DOHH2 (cell line): ENCODE measurements around the gene RPTN.

ENCODE experiments used
- H3F3A ChIP-seq: fragments of 200-600 bp; sonication (generic), shearing (Covaris generic); 2 replicates; pipeline ENCODE4 v1.6.0; 2016; ENCODE audit warnings: antibody characterized with exemption, mild to moderate bottlenecking; ENCODE audit not compliant: control insufficient read depth, insufficient read depth
- H3K27ac ChIP-seq: fragments of 200-600 bp; sonication (generic); 2 replicates; pipeline ENCODE4 v1.5.1; 2014; ENCODE audit warnings: low read depth, mild to moderate bottlenecking, low read length, moderate library complexity
- H3K27me3 ChIP-seq: fragments of 200-600 bp; sonication (generic); 2 replicates; pipeline ENCODE4 v1.6.1; 2014; ENCODE audit warnings: mild to moderate bottlenecking, low read length, mixed read lengths; ENCODE audit not compliant: control insufficient read depth
- H3K36me3 ChIP-seq: fragments of 200-600 bp; sonication (generic); 2 replicates; pipeline ENCODE4 v1.6.1; 2014; ENCODE audit warnings: mild to moderate bottlenecking, low read length, moderate library complexity, mixed read lengths; ENCODE audit not compliant: control insufficient read depth
- H3K4me1 ChIP-seq: fragments of 200-600 bp; sonication (generic); 2 replicates; pipeline ENCODE4 v1.6.1; 2014; ENCODE audit warnings: mild to moderate bottlenecking, low read length, mixed read lengths; ENCODE audit not compliant: control insufficient read depth
- H3K4me2 ChIP-seq: fragments of 200-600 bp; sonication (generic); 2 replicates; pipeline ENCODE4 v1.6.0; 2014; ENCODE audit warnings: mild to moderate bottlenecking, low read length, moderate library complexity
- H3K4me3 ChIP-seq: fragments of 200-600 bp; sonication (generic); 2 replicates; pipeline ENCODE4 v1.5.1; 2014; ENCODE audit warnings: mild to moderate bottlenecking, low read length, mixed read lengths
- H3K79me2 ChIP-seq: fragments of 200-600 bp; sonication (generic); 2 replicates; pipeline ENCODE4 v1.6.1; 2014; ENCODE audit warnings: mild to moderate bottlenecking, low read length, mixed read lengths; ENCODE audit not compliant: control insufficient read depth
- H3K9me2 ChIP-seq: fragments of 200-600 bp; sonication (generic); replicated peaks from 2 replicates; pipeline ENCODE4 v1.6.1; 2014; ENCODE audit warnings: mild to moderate bottlenecking, low read length, mixed read lengths; ENCODE audit not compliant: control insufficient read depth
- H3K9me3 ChIP-seq: fragments of 200-600 bp; sonication (generic); 2 replicates; pipeline ENCODE4 v1.6.1; 2014; ENCODE audit warnings: antibody characterized with exemption, low read length, mixed read lengths; ENCODE audit not compliant: control insufficient read depth, insufficient read depth
- H4K20me1 ChIP-seq: fragments of 200-600 bp; sonication (generic); 2 replicates; pipeline ENCODE4 v1.6.0; 2014; ENCODE audit warnings: low read depth, mild to moderate bottlenecking, antibody characterized with exemption, low read length, moderate library complexity; ENCODE audit not compliant: control insufficient read depth, insufficient read depth
- EZH2phosphoT487 ChIP-seq: fragments of 200-600 bp; sonication (generic); IDR thresholded peaks from 2 replicates; pipeline ENCODE4 v1.6.1; 2017; ENCODE audit warnings: borderline replicate concordance, mild to moderate bottlenecking, antibody characterized with exemption, low read length, moderate library complexity, mixed read lengths
- TF ChIP-seq, protein P1 (sequence below): fragments of 200-600 bp; sonication (generic); IDR thresholded peaks from one replicate; pipeline ENCODE4 v1.5.1; 2014; ENCODE audit warnings: antibody characterized with exemption, mild to moderate bottlenecking, low read depth, low read length; ENCODE audit not compliant: poor library complexity, severe bottlenecking

RPTN gene

DNA sequence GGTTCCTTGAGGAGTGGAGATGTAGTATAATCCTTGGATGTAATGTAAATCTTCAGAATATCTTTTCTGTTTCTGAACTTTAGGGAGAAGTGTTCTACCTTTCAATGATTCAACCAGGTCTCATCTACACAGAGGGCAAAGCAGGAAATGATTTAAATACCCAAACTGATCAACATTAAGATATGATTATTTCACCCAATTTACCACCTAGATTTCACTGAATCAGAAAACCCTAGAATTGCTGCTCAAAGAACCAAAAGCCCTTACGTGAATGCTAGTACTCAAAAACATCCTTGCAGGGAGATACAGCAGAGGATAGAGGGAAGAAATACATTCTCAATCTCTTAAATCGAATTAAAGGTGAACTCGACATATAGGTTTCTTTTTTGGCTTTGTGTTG, 5.0 kb downstream of the RPTN start:
- Histone ChIP-seq H3K27me3 (no peaks in the 10 kb centered on the region), H3K4me3 (no peak overlapping the region), H3K79me2 (no peaks in the 10 kb centered on the region), H3K4me2 (no peak overlapping the region), H3K36me3 (no peaks in the 10 kb centered on the region), H3K9me2 (no peaks in the 10 kb centered on the region), H3K4me1 (no peaks in the 10 kb centered on the region), H3K27ac (no peak overlapping the region), H3K9me3 (no peaks in the 10 kb centered on the region), H3F3A (no peaks in the 10 kb centered on the region), H4K20me1 (no peaks in the 10 kb centered on the region)
- no peak for TF ChIP-seq EZH2phosphoT487
- TF ChIP-seq, protein P1, sequence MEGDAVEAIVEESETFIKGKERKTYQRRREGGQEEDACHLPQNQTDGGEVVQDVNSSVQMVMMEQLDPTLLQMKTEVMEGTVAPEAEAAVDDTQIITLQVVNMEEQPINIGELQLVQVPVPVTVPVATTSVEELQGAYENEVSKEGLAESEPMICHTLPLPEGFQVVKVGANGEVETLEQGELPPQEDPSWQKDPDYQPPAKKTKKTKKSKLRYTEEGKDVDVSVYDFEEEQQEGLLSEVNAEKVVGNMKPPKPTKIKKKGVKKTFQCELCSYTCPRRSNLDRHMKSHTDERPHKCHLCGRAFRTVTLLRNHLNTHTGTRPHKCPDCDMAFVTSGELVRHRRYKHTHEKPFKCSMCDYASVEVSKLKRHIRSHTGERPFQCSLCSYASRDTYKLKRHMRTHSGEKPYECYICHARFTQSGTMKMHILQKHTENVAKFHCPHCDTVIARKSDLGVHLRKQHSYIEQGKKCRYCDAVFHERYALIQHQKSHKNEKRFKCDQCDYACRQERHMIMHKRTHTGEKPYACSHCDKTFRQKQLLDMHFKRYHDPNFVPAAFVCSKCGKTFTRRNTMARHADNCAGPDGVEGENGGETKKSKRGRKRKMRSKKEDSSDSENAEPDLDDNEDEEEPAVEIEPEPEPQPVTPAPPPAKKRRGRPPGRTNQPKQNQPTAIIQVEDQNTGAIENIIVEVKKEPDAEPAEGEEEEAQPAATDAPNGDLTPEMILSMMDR, result no peak

DNA sequence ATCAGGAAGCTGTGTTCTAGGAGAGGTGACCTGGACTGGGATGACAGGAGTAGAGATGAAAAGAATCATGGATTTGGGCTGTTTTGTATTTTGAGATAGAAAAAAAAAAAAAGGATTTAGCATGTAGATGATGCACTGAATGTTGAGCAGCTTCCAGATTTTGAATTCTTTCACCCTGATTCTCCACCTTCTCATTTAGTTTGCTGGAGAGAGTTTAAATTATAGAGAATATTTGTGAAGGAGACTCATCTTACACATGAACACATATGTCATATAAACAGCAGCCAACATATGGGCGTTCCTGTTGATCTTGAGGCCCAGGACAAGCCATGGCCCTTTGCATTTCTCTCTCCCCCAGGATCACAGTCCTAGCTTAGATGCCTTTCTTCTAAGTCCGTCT, 7.4 kb downstream of the RPTN start:
- H3K4me2 ChIP-seq, result no peak overlapping the region
- no peaks in the 10 kb centered on the region for H4K20me1 ChIP-seq
- no peaks in the 10 kb centered on the region for H3K27me3 ChIP-seq
- no peaks in the 10 kb centered on the region for H3K79me2 ChIP-seq
- H3K27ac ChIP-seq, result no peak overlapping the region
- no peaks in the 10 kb centered on the region for H3F3A ChIP-seq
- TF ChIP-seq, protein P1, result no peak
- TF ChIP-seq EZH2phosphoT487, result no peak
- H3K4me1 ChIP-seq, result no peaks in the 10 kb centered on the region
- H3K9me2 ChIP-seq, result no peaks in the 10 kb centered on the region
- H3K4me3 ChIP-seq, result no peak overlapping the region
- H3K36me3 ChIP-seq, result no peaks in the 10 kb centered on the region
- H3K9me3 ChIP-seq, result peaks cover 11% of the 10 kb centered on the region; the same call in 1 of the 2 replicates

DNA sequence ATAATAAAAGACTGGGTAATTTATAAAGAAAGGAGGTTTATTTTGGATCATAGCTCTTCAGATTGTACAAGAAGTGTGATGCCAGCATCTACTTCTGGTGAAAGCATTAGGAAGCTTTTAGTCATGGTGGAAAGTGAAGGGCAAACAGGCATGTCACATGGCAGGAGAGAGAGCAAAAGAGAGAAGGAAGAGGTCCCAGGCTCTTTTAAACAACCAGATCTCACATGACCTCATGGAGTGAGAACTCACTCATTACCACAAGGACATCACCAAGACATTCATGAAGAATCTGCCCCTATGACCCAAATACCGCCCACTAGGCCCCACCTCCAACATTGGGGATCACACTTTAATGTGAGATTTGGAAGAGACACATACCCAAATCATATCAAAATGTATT, 10.0 kb downstream of the RPTN start:
- Histone ChIP-seq H3K9me3 (peaks cover 11% of the 10 kb centered on the region; the same call in 1 of the 2 replicates), H3F3A (no peaks in the 10 kb centered on the region), H4K20me1 (no peaks in the 10 kb centered on the region), H3K4me3 (no peak overlapping the region), H3K27ac (no peak overlapping the region), H3K4me2 (no peak overlapping the region), H3K79me2 (no peaks in the 10 kb centered on the region), H3K27me3 (no peaks in the 10 kb centered on the region), H3K9me2 (no peaks in the 10 kb centered on the region), H3K4me1 (no peaks in the 10 kb centered on the region), H3K36me3 (no peaks in the 10 kb centered on the region)
- TF ChIP-seq EZH2phosphoT487, result no peak
- TF ChIP-seq, protein P1, result no peak

DNA sequence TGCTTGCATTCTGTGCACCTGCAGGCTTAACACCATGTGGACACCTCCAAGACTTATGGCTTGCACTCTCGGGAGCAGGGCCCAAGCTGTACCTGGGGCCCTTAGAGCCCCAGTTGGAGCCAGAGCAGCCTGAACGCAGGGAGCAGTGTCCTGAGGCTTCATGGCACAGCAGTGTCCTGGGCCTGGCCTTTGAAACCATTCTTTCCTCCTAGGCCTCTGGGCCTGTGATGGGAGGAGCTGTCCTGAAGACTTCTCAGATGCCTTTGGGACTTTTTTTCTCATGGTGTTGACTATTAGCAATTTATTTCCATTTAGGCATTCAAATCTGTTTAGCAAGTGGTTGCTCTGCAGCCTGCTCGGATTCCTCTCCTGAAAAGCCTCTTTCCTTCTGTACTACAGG, 11.0 kb downstream of the RPTN start:
- Histone ChIP-seq H4K20me1 (no peaks in the 10 kb centered on the region), H3K4me3 (no peak overlapping the region), H3K27ac (no peak overlapping the region), H3F3A (no peaks in the 10 kb centered on the region), H3K79me2 (no peaks in the 10 kb centered on the region), H3K4me2 (no peak overlapping the region), H3K9me3 (peaks cover 11% of the 10 kb centered on the region; the same call in 1 of the 2 replicates), H3K27me3 (0 out of 2 replicates have a peak, but pooled peaks cover 2% of the 10 kb centered on the region), H3K9me2 (no peaks in the 10 kb centered on the region), H3K4me1 (no peaks in the 10 kb centered on the region), H3K36me3 (no peaks in the 10 kb centered on the region)
- TF ChIP-seq, protein P1, result no peak
- TF ChIP-seq EZH2phosphoT487, result no peak
